DND-41 (cell line): ENCODE data around the gene RAB3D.

Experiments
- ATAC-seq: fragments of 200-7000 bp; cut with Tn5 transposase; 3 replicates; pipeline ENCODE4 v1.9.1; 2021; ENCODE audit warnings: low read depth; ENCODE audit not compliant: insufficient read depth
- DNase-seq: peaks from one replicate; pipeline ENCODE4 v3.0.0-alpha.2; 2020
- H2AFZ ChIP-seq: 2 replicates; pipeline ENCODE4 v1.6.0; 2012; ENCODE audit warnings: low read depth, low read length
- H3K27ac ChIP-seq: 2 replicates; pipeline ENCODE4 v1.5.1; 2012; ENCODE audit warnings: low read length, inconsistent platforms
- H3K27me3 ChIP-seq: fragments of 200-600 bp; sonication (generic); 2 replicates; pipeline ENCODE4 v1.6.0; 2012; ENCODE audit warnings: low read length, mild to moderate bottlenecking, inconsistent platforms; ENCODE audit not compliant: insufficient read depth, poor library complexity
- H3K36me3 ChIP-seq: 2 replicates; pipeline ENCODE4 v1.5.1; 2012; ENCODE audit warnings: low read length, inconsistent platforms; ENCODE audit not compliant: insufficient read depth
- H3K4me1 ChIP-seq: 2 replicates; pipeline ENCODE4 v1.5.1; 2012; ENCODE audit warnings: mild to moderate bottlenecking, low read length; ENCODE audit not compliant: insufficient read depth
- H3K4me2 ChIP-seq: 2 replicates; pipeline ENCODE4 v1.6.0; 2012; ENCODE audit warnings: mild to moderate bottlenecking, moderate library complexity, low read length, inconsistent platforms; ENCODE audit not compliant: insufficient read depth
- H3K4me3 ChIP-seq, 2 experiments: fragments of 200-600 bp in 1 of 2; shearing (Covaris generic) in 1 of 2; 2 replicates each; pipeline ENCODE4 v1.5.1; 2012 to 2016; ENCODE audit warnings: inconsistent platforms in 2 of 2, low read length in 2 of 2, mild to moderate bottlenecking in 2 of 2, low read depth in 1 of 2, moderate library complexity in 1 of 2
- H3K79me2 ChIP-seq: 2 replicates; pipeline ENCODE4 v1.6.0; 2012; ENCODE audit warnings: low read length, inconsistent platforms; ENCODE audit not compliant: insufficient read depth
- H3K9ac ChIP-seq: 2 replicates; pipeline ENCODE4 v1.6.0; 2012; ENCODE audit warnings: low read depth, mild to moderate bottlenecking, inconsistent platforms, low read length, moderate library complexity
- H3K9me3 ChIP-seq: 2 replicates; pipeline ENCODE4 v1.5.1; 2012; ENCODE audit warnings: low read length, moderate library complexity, mild to moderate bottlenecking, inconsistent platforms; ENCODE audit not compliant: insufficient read depth, severe bottlenecking
- H4K20me1 ChIP-seq: 2 replicates; pipeline ENCODE4 v1.6.0; 2012; ENCODE audit warnings: low read length; ENCODE audit not compliant: insufficient read depth
- CTCF ChIP-seq: IDR thresholded peaks from 2 replicates; pipeline ENCODE4 v1.5.1; 2012; ENCODE audit warnings: borderline replicate concordance, low read length, moderate library complexity, mild to moderate bottlenecking; ENCODE audit not compliant: poor library complexity, severe bottlenecking; ENCODE audit errors: extremely low read depth
- EZH2 ChIP-seq: IDR thresholded peaks from 3 replicates; pipeline ENCODE4 v1.6.1; 2012; ENCODE audit warnings: borderline replicate concordance, low read depth, mild to moderate bottlenecking, moderate library complexity, low read length, inconsistent platforms; ENCODE audit not compliant: severe bottlenecking

RAB3D gene

GRCh38 chr19:11279505-11280236 lies 59.8 kb downstream of the RAB3D start:
- 0 out of 2 replicates have a peak overlapping the region, but pooled peaks have one; percentile 3 for H2AFZ ChIP-seq
- no peak for TF ChIP-seq CTCF
- no peak for TF ChIP-seq EZH2
- H3K4me2 ChIP-seq = peak overlapping the region; percentile 38
- no peak overlapping the region for H3K9ac ChIP-seq
- H3K9me3 ChIP-seq = peaks cover 21% of the 10 kb centered on the region
- peak; percentile 94 for ATAC-seq
- DNase-seq = peak; percentile 92
- H3K4me1 ChIP-seq = peaks cover 24% of the 10 kb centered on the region
- H3K27me3 ChIP-seq = no peaks in the 10 kb centered on the region
- peak overlapping the region; percentile 71 for H3K27ac ChIP-seq
- no peaks in the 10 kb centered on the region for H3K36me3 ChIP-seq
- H4K20me1 ChIP-seq = no peaks in the 10 kb centered on the region
- H3K79me2 ChIP-seq = no peaks in the 10 kb centered on the region
- peak overlapping the region in 1 of 2 experiments; percentile 13; a peak in 1 of 4 replicates for H3K4me3 ChIP-seq

GRCh38 chr19:11278670-11279069 lies 60.8 kb downstream of the RAB3D start:
- H3K27ac ChIP-seq = no peak overlapping the region
- H3K79me2 ChIP-seq = no peaks in the 10 kb centered on the region
- no peak overlapping the region for H3K9ac ChIP-seq
- H3K4me1 ChIP-seq = peaks cover 24% of the 10 kb centered on the region
- H3K4me3 ChIP-seq = no peak overlapping the region
- no peak overlapping the region for H2AFZ ChIP-seq
- no peak for ATAC-seq
- H3K9me3 ChIP-seq = peaks cover 21% of the 10 kb centered on the region
- no peaks in the 10 kb centered on the region for H3K27me3 ChIP-seq
- H4K20me1 ChIP-seq = peaks cover 3% of the 10 kb centered on the region
- no peak for DNase-seq
- H3K36me3 ChIP-seq = no peaks in the 10 kb centered on the region
- no peak overlapping the region for H3K4me2 ChIP-seq
- TF ChIP-seq EZH2 (no peak), CTCF (no peak)

- Histone ChIP-seq H4K20me1 (peaks cover 3% of the 10 kb centered on the region), H2AFZ (no peak overlapping the region), H3K79me2 (no peaks in the 10 kb centered on the region), H3K27ac (no peak overlapping the region), H3K4me2 (no peak overlapping the region), H3K9ac (no peak overlapping the region), H3K4me1 (peaks cover 13% of the 10 kb centered on the region), H3K36me3 (no peaks in the 10 kb centered on the region), H3K9me3 (peaks cover 21% of the 10 kb centered on the region), H3K4me3 (no peak overlapping the region), H3K27me3 (no peaks in the 10 kb centered on the region)
- ATAC-seq = no peak
- DNase-seq = no peak
- TF ChIP-seq EZH2 (no peak), CTCF (no peak)
Measured at GRCh38 chr19:11274533-11275086, 64.8 kb downstream of the RAB3D start.
